A673 (cell line): ENCODE results near the gene TBC1D22A. TPM values are rescaled to one million over a fixed set of nuclear protein-coding genes. Genes with fewer than 3 reads are reported as not detected.

Source experiments
- BruUV-seq: library from RNA; stranded (reverse); fragments of 400-500 nt; replicated peaks from 2 replicates; lab custom pipeline; 2021; lab: Mats Ljungman, UMichigan
- CTCF ChIA-PET: fragments of 300-600 bp; sonication (Branson Sonifier 250); formaldehyde crosslinking; loops from one replicate; lab custom pipeline; 2022; ENCODE audit warnings: antibody characterized with exemption; lab: Charles Lee
- POLR2A ChIA-PET: fragments of 300-600 bp; sonication (Branson Sonifier 250); formaldehyde crosslinking; loops from one replicate; lab custom pipeline; 2022; ENCODE audit warnings: antibody characterized with exemption; ENCODE audit not compliant: low non-redundant PET; lab: Charles Lee
- DNase-seq: peaks from one replicate; pipeline ENCODE4 v3.0.0-alpha.2; 2015; ENCODE audit warnings: low spot score
- H3K27ac ChIP-seq: fragments of 200-600 bp; sonication (generic); 2 replicates; pipeline ENCODE4 v1.5.1; 2016; ENCODE audit warnings: mixed run types, low read depth, mild to moderate bottlenecking, mixed read lengths, antibody characterized with exemption, low read length; ENCODE audit not compliant: poor library complexity, severe bottlenecking
- H3K27me3 ChIP-seq: fragments of 200-600 bp; sonication (generic); replicated peaks from 2 replicates; pipeline ENCODE4 v1.6.1; 2017; ENCODE audit warnings: mixed run types, low read depth, mild to moderate bottlenecking, mixed read lengths, antibody characterized with exemption, low read length; ENCODE audit not compliant: insufficient read depth, poor library complexity
- H3K36me3 ChIP-seq: fragments of 200-600 bp; sonication (generic); 2 replicates; pipeline ENCODE4 v1.6.1; 2016; ENCODE audit warnings: mixed run types, mild to moderate bottlenecking, mixed read lengths, antibody characterized with exemption, low read length; ENCODE audit not compliant: insufficient read depth, poor library complexity, severe bottlenecking
- H3K4me1 ChIP-seq: fragments of 200-600 bp; sonication (generic); 2 replicates; pipeline ENCODE4 v1.6.1; 2017; ENCODE audit warnings: mixed run types, mild to moderate bottlenecking, mixed read lengths, antibody characterized with exemption, low read length; ENCODE audit not compliant: insufficient read depth, poor library complexity, severe bottlenecking
- H3K4me3 ChIP-seq: fragments of 200-600 bp; sonication (generic); 2 replicates; pipeline ENCODE4 v1.5.1; 2016; ENCODE audit warnings: low read depth, mixed run types, mild to moderate bottlenecking, mixed read lengths, low read length; ENCODE audit not compliant: poor library complexity, severe bottlenecking
- H3K9me3 ChIP-seq: fragments of 200-600 bp; sonication (generic); 2 replicates; pipeline ENCODE4 v1.6.1; 2016; ENCODE audit warnings: mixed run types, low read depth, mild to moderate bottlenecking, mixed read lengths, antibody characterized with exemption, low read length; ENCODE audit not compliant: poor library complexity, severe bottlenecking
- EZH2 ChIP-seq: fragments of 200-600 bp; sonication (generic); IDR thresholded peaks from 2 replicates; pipeline ENCODE4 v1.6.1; 2017; ENCODE audit warnings: borderline replicate concordance, low read depth, mild to moderate bottlenecking, mixed read lengths, antibody characterized with exemption, low read length; ENCODE audit not compliant: poor library complexity, severe bottlenecking
- intact Hi-C: fragments of 100-400 bp; cut with micrococcal nuclease; formaldehyde crosslinking; loops from one replicate; pipeline ENCODE4 v1.10.0; 2022; ENCODE audit not compliant: unreplicated experiment
- total RNA-seq: library from RNA; stranded (reverse); gene quantifications from 2 replicates; pipeline ENCODE4 v1.2.3, GENCODE V29; 2021
- TF ChIP-seq, protein P1 (sequence below): fragments of 300-800, 200-600 bp; sonication (generic); conservative IDR thresholded peaks from 2 replicates; pipeline ENCODE4 v1.5.1; 2017; ENCODE audit warnings: low read depth, mild to moderate bottlenecking, antibody characterized with exemption, low read length, moderate library complexity, mixed read lengths

The TBC1D22A gene
- total RNA-seq, 1 experiment from 2014 or later = 22.5 TPM

GRCh38 chr22:47176026-47176389 lies 413.6 kb downstream of the TBC1D22A start:
- POLR2A ChIA-PET = no interaction called here
- H3K9me3 ChIP-seq = no peaks in the 10 kb centered on the region
- TF ChIP-seq EZH2 = no peak
- TF ChIP-seq, protein P1, sequence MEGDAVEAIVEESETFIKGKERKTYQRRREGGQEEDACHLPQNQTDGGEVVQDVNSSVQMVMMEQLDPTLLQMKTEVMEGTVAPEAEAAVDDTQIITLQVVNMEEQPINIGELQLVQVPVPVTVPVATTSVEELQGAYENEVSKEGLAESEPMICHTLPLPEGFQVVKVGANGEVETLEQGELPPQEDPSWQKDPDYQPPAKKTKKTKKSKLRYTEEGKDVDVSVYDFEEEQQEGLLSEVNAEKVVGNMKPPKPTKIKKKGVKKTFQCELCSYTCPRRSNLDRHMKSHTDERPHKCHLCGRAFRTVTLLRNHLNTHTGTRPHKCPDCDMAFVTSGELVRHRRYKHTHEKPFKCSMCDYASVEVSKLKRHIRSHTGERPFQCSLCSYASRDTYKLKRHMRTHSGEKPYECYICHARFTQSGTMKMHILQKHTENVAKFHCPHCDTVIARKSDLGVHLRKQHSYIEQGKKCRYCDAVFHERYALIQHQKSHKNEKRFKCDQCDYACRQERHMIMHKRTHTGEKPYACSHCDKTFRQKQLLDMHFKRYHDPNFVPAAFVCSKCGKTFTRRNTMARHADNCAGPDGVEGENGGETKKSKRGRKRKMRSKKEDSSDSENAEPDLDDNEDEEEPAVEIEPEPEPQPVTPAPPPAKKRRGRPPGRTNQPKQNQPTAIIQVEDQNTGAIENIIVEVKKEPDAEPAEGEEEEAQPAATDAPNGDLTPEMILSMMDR = no peak
- intact Hi-C loops = no loop called here
- H3K4me3 ChIP-seq = no peak overlapping the region
- DNase-seq = no peak
- BruUV-seq = no TSS peak
- no peaks in the 10 kb centered on the region for H3K4me1 ChIP-seq
- H3K27ac ChIP-seq = no peak overlapping the region
- H3K27me3 ChIP-seq = no peaks in the 10 kb centered on the region
- no peaks in the 10 kb centered on the region for H3K36me3 ChIP-seq
- CTCF ChIA-PET = no interaction called here

DNA sequence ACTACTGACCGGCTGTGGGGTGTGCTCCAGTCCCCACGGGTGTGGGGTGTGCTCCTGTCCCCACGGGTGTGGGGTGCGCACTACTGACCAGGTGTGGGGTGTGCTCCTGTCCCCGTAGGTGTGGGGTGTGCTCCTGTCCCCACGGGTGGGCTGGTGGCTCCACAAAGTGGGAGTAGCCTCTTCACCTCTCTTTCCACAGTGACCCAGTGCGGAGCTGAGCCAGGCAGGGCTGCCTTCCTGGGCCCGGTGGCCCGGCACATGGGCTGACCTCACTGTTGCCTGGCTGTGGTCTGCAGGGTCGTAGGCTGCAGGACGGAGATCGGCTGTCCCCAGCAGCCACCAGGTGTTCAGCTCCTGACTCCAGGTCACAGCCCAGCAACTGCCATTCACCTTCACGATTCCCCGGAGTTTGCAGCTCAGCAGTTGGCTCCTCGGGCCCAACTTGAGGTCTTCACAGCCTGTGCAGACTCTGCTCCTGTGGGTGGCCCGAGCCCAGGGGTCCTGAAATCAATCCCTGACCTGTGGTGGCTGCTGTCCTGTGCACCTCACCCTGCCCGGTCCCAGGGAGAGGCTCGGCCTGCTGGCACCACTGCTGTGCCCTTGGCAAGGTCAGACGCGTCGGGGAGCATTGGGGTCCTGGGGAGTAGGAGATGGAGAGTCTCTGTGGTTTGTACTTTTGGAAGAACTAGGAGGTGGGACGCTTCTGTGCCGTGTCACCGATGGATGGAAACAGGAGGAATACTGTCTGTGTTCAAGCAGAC lies 414.3 kb downstream of the TBC1D22A start:
- BruUV-seq = no TSS peak
- POLR2A ChIA-PET = no interaction called here
- CTCF ChIA-PET = no interaction called here
- H3K27me3 ChIP-seq = no peaks in the 10 kb centered on the region
- no peak overlapping the region for H3K4me3 ChIP-seq
- DNase-seq = no peak
- no peaks in the 10 kb centered on the region for H3K4me1 ChIP-seq
- no peak overlapping the region for H3K27ac ChIP-seq
- TF ChIP-seq, protein P1 = no peak
- TF ChIP-seq EZH2 = no peak
- intact Hi-C loops = no loop called here
- H3K36me3 ChIP-seq = no peaks in the 10 kb centered on the region
- no peaks in the 10 kb centered on the region for H3K9me3 ChIP-seq

GRCh38 chr22:47177334-47177815 lies 414.9 kb downstream of the TBC1D22A start:
- Histone ChIP-seq H3K27me3 (no peaks in the 10 kb centered on the region), H3K4me3 (no peak overlapping the region), H3K9me3 (no peaks in the 10 kb centered on the region), H3K27ac (no peak overlapping the region), H3K4me1 (no peaks in the 10 kb centered on the region), H3K36me3 (no peaks in the 10 kb centered on the region)
- no TSS peak for BruUV-seq
- CTCF ChIA-PET = no interaction called here
- POLR2A ChIA-PET = no interaction called here
- intact Hi-C loops = no loop called here
- TF ChIP-seq, protein P1 = no peak
- TF ChIP-seq EZH2 = no peak
- no peak for DNase-seq
